ENCODE measurements around the gene SH3GL2.

DNA sequence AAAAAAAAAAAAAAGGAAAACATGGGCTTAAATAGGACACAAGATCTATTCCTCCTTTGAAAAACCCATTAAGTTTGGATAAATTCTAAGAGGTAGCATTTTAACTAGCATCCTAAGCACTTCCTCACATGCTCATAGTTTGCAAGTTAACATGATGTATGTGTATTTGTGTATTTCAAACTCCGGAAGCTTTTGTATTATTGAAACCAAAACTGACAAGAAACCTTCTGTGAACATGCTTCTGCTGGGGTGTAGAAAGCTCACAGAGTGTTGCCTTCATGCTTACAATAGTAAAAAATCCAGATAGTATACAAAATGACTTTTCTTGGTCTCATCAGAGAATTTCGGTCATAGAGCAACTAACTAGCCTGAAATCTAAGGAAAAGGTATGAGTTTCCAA, 103.8 kb downstream of the SH3GL2 start:
- TF ChIP-seq EGR1 (IDR thresholded peaks at IDR 0.05) (no peak), CREB1 (IDR thresholded peaks at IDR 0.05; ENCODE audit: low read depth) (no peak)
